NAMALWA (cell line): ENCODE results near the gene CERS1.

Source experiments
- DNase-seq: peaks from one replicate; pipeline ENCODE4 v3.0.0-alpha.2; 2015; ENCODE audit warnings: low spot score

Gene CERS1

DNA sequence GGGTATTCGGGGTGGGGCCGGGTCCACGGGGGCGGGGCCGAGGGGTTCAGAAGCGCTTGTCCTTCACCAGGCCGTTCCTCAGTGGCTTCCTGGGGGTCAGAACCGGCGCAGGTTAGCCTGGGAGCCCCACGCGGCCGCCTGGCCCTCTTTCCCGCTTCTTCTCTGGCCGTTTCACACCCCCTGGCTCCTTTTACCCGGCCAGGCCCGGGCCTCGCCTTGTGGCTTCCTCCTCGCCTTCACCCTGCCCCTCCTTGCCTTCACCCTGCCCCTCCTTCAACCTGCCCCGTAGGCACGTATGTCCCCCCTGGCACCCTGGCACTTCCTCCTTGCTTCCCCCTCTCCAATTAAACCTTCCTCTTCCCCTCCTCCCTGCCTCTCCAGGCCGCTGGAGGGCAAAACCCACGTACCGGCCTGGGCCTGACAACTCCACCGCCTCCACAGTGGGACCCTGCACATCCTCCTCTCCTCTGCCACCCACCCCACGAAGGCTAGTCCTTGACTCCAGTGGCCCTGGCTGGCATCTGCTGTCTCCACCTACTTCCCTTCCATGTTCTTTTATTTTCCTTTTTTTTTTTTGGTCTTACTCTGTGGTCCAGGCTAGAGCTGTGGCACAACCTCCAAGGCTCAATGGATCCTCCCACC is 25.3 kb downstream of the CERS1 start:
- no peak for DNase-seq

DNA sequence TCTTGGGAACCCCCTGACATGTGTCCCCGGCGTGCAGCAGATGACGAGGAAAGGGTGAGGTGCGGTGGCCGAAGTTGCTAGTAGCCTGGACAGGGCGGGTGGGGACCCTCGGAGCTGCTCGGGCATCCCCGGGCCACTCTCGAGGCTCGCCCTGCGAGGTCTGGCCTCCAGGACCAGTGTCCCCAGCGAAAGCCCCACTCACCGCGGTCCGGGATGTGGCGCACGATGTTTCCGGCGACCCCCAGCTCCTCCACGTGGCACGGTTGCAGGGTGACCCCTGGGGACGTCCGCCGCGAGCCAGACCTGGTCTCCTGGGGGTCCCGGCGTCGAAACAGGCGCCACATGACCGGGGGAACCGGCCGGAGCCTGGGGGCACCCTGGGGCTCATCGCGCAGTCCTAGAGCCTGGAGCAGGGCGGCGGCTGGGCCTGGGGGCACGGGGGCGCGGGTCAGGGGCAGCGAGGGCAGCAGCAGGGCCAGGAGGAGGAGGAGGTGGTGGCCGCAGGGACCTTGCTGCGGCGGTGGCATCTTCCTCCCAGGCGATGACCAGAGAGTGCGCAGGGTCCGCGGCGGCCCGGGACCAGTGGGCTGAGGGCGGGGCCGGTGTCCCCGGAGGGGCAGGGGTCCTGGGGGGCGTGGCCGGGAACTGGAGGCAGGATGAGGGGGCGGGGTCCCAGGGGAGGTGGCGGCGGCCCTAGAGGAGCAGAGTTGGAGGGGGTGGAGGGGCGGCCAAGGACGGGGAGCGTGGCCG is 26.0 kb downstream of the CERS1 start:
- DNase-seq = no peak

DNA sequence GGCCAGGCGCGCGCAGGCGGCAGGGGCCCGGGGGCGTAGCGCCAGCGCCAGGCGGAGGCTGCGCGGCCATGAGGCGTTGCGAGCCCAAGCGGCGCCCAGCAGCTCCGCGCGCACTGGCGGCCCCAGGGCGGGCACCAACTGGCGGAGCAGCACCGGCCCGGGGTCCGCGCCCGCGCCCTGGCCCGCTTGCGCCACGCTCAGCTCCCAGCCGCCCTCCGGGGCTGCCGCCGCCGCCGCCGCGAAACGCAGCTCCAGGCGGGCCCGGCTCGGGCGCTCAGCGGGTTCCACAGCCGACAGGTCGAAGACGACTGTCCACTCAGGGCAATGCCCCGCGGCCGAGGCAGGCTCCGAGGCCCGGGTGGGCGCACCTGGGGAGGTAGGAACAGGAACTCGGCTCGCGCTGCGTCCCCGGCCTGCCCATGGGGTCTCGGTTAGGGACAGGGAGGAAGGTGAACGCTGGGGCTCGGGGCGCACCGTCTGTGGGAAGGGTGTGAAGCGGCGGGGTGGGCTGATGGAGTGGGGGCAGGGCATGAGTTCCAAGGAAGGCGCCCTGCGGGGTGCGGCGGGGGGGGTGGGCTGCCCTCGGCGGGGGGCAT is 26.8 kb downstream of the CERS1 start:
- no peak for DNase-seq

DNA sequence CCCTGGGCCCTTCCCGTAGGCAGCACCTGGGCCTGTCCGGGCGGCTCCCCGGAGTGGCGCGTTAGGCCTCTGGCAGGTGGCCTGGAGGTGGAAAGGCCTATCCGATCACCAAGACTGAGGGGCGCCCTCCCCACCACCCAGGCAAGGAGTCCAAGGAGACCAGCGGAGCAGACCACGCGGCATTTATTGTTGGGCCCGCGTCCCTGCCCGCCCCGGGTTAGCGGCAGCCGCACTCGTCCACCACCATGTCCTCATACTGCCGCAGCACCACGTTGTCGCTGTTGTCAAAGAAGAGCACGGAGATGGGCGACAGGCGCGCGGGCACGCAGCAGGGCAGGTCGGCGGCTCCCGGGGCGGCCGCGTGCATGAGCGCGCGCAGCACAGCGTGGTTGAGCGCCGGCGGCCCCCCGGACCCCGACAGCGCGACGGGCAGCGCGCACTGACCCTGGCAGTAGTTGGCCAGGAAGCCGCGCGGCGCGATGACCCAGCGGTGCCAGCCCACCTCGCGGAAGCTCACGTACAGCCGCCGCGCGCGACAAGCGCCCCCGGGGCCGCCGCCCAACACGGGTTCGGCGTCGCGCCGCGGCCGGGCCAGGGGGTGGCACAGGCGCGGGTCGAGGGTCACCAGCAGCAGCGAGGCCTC is 27.5 kb downstream of the CERS1 start:
- DNase-seq = no peak

DNA sequence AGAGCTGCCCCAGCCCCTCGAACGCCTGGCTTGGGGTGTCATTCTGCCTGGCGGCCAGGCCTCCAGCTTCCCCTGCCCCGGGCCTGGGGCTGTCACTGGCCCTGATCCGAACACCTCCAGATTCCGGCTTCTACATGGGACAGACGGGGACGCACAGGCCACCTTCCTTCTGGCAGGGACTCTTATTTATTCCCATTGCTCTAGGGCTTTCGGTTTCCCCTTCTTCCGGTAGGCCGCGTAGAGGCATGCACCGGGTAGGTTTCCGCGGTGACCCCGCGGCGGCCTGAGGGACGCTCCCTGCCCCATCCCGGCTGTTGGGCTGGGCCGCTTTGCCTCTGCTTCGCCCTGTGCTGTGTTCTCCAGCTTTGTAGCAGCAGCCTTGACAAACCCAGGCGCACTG is 28.2 kb downstream of the CERS1 start:
- DNase-seq = no peak

DNA sequence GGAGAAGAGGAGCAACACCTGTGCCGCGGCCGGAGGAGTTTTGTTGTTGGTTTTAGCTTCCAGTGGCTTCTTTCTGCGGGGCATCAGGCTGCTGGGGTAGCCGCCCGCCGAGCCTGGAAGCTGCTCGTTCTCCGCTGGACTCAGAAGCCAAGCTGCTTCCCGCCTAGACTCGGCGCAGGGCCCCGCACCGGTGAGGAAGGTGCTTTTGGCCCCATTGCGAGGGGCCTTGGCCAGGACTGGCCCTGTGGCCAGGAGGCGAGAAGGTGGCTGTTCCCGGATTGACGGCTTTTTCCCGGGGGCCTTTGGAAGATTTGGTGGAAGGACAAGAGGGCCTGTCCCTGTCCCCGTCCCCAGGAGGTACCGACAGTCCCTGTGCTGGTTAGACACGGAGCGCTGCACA is 28.8 kb downstream of the CERS1 start:
- DNase-seq = no peak

DNA sequence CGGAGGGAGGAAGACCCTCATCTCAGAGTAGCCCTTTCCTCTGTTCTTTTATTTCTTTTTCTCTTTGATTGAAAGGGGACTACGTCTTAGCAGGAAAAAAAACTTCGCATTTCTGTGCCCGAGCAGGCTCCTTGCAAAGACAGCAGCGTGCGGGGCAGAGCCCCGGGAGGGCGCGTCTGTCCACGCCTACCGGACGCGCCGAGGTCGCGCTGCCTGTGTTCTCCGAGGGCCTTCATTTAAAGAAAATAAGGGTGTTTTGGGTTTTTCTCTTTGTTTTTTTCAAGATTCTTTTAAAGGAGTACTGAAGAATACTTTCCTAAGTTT is 29.2 kb downstream of the CERS1 start:
- DNase-seq = no peak

GRCh38 chr19:18865973-18866799 is 29.8 kb downstream of the CERS1 start:
- DNase-seq = peak; percentile 73

DNA sequence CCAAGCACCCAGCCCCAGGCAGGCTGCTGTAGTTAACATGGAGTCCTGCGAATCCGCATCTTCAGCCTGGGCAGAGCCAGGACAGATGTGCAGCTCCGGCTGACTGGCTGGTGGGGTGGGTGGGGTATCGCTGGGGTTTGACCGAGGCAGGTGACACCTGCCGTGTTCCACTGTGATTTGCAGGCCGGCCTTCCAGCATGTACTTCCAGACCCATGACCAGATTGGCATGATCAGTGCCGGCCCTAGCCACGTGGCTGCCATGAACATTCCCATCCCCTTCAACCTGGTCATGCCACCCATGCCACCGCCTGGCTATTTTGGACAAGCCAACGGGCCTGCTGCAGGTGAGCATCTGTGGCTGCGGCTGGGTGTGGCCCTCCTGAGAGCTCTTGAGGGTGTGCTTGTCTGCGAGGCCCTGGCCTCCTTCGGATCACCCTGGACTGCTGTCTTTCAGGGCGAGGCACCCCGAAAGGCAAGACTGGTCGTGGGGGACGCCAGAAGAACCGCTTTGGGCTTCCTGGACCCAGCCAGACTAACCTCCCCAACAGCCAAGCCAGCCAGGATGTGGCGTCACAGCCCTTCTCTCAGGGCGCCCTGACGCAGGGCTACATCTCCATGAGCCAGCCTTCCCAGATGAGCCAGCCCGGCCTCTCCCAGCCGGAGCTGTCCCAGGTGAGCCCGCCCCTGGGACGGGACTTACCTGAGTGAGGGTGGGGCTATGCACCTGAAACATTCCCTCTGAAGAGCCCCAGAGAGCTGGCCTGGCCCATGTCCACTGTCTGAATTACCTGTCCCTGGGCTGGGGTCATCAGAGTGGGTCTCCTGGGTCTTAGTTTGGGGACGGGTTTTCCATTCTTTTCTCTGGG is 30.6 kb downstream of the CERS1 start:
- DNase-seq = no peak

DNA sequence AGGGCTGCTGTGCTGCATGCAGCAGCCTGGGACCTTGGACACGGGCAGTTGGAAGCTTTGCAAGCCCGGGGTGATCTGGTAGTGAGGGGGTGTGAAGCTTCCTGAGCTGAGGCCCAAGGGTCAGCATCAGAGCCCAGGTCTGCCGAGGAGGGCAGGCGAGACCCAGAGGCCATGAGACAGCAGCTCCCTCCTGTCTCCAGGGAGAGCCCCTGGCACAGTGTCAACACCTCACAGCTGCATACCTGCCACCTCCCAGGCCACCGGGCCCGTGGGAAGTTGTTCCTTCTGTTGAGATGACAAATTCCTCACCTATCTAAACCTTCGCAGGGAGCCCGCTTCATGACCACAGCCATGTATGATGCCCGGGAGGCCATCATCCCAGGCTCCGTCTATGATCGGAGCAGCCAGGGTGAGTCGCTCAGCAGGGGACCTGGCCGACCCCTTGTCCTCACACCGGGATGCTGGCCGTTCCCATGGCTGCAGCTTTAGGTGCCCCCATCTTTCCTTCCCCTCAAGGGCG is 32.1 kb downstream of the CERS1 start:
- no peak for DNase-seq

GRCh38 chr19:18862976-18863842 is 32.7 kb downstream of the CERS1 start:
- no peak for DNase-seq

DNA sequence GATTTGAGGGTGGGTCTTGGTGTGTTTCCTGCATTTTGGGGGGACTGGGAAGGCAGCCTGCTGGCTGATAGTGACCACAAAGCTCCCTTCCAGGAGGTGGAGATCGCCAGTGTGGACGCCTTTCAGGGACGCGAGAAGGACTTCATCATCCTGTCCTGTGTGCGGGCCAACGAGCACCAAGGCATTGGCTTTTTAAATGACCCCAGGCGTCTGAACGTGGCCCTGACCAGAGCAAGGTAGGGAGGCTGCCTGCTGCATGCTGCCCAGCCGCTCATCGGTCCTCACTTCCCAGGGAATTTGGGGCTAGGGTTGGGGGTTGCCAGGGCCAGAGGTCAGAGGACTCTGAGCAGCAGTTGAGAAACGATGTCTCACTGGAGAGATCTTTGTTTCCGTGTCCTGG is 34.0 kb downstream of the CERS1 start:
- no peak for DNase-seq

DNA sequence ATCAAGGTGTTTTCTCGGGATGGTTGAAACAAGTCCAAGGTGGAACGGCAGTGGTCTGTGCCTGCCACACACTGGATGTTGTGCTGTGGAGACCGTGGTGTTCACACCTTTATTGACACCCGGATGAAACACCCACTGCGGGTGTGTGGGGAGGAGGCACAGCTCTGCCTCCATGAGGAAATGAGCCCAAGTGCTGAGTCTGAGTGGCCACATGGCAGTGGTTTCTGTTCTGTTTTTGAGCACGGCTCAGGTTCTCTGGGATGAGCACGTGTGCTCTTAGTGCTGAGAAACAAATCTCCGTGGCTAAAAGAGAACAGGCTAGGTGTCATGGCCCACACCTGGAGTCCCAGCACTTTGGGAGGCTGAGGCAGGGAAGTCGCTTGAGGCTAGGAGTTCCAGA is 34.7 kb downstream of the CERS1 start:
- peak; percentile 44 for DNase-seq

DNA sequence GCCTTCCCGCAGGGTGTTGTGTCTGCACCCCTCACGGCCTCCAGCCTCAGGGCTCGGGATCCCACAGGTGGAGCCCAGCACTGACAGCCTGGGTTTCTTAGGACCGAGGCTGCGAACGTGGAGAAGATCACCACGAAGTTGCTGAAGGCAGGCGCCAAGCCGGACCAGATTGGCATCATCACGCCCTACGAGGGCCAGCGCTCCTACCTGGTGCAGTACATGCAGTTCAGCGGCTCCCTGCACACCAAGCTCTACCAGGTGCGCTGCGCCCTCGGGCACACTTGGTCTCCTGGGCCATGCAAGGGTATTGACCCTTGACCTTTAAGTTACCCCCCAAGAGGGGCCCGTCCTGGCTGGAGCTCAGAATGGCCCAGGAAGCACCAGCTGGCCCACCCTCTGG is 35.2 kb downstream of the CERS1 start:
- no peak for DNase-seq

- DNase-seq = no peak
These were observed 35.7 kb downstream of the CERS1 start for GRCh38 chr19:18860302-18860700.

DNA sequence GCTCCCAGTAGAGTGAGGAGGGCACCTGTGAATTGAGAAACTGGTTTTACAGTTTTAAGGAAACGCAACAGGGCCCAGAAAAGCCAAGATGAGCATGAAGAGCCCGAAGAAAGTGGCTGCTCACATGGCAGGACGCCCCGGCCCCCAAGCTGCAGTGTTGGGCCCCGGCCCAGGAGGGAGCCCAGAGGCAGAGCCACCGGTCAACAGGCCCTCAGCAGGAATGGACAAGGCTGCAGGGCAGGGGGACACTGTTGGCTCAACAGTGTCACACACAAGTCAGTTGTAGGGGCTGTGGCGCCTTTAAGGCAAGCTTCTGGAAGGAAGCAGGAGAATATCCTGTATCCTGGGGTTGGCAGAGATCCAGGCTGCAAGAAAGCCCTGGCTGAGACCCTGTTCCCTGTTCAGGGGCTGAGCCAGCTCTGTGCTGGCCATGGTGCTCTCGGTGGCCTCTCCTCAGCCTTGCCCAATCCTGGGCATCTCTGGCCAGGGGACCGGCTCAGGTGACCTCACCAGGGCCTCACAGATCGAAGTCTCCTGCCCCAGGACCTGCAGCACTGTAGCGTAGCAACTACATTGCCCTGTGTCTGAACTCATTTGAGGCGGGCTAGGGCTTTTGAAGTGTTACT is 36.2 kb downstream of the CERS1 start:
- no peak for DNase-seq

GRCh38 chr19:18858906-18859646 is 36.9 kb downstream of the CERS1 start:
- DNase-seq = no peak

GRCh38 chr19:18857223-18857622 is 38.7 kb downstream of the CERS1 start:
- DNase-seq = no peak
